Measurements from ENCODE around the gene ERBB3.
"Not testable (repeated sequence)": the region's sequence is repeated elsewhere in the genome, so short reads cannot be mapped to it uniquely, and the experiment has no call there.

Gene ERBB3

DNA sequence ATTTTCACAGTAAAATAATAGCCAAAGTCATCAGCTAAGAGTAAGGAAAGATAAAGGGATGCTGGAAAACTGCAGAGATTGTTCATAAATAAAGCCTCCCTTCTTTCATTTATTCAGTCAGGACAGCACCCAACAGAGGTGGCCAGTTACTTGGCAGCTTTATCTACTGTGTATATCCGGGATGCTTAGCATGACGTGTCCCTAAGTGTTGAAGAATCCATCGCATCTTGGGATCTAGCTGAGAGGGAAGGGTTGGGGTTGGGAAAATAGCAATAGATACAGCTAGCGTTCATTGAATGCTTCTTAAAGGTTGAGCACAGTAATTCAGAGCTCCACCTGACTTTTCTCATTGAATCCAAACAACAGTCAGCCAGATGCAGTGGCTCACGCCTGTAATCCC, 5.6 kb upstream of the ERBB3 start (continued):
- TF ChIP-seq ZNF449 (tag by site-specific recombination; IDR thresholded peaks at IDR 0.05) (no peak), ZNF148 (tag by site-specific recombination; IDR thresholded peaks at IDR 0.05; ENCODE audit: borderline replicate concordance) (no peak), SP7 (tag by site-specific recombination; IDR thresholded peaks at IDR 0.05) (no peak), PRDM1 (tag by site-specific recombination; IDR thresholded peaks at IDR 0.05) (no peak), ZNF654 (tag by site-specific recombination; IDR thresholded peaks at IDR 0.05; ENCODE audit: low read depth) (no peak)
- TF ChIP-seq, protein P1, sequence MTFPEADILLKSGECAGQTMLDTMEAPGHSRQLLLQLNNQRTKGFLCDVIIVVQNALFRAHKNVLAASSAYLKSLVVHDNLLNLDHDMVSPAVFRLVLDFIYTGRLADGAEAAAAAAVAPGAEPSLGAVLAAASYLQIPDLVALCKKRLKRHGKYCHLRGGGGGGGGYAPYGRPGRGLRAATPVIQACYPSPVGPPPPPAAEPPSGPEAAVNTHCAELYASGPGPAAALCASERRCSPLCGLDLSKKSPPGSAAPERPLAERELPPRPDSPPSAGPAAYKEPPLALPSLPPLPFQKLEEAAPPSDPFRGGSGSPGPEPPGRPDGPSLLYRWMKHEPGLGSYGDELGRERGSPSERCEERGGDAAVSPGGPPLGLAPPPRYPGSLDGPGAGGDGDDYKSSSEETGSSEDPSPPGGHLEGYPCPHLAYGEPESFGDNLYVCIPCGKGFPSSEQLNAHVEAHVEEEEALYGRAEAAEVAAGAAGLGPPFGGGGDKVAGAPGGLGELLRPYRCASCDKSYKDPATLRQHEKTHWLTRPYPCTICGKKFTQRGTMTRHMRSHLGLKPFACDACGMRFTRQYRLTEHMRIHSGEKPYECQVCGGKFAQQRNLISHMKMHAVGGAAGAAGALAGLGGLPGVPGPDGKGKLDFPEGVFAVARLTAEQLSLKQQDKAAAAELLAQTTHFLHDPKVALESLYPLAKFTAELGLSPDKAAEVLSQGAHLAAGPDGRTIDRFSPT (tag by site-specific recombination; IDR thresholded peaks at IDR 0.05): no peak

GRCh38 chr12:56077966-56078365, 2.0 kb upstream of the ERBB3 start:
- H3K4me3 ChIP-seq (ENCODE audit: low read depth, low read length); H3K27ac ChIP-seq (ENCODE audit: extremely low read depth, low read depth, low read length); H3K36me3 ChIP-seq (ENCODE audit: control insufficient read depth in 2 of 2, insufficient read depth in 1 of 2, low read length in 2 of 2); H3K4me1 ChIP-seq (ENCODE audit: control insufficient read depth, insufficient read depth, low read length); H3K9me3 ChIP-seq (ENCODE audit: control insufficient read depth, insufficient read depth, low read depth, low read length): not testable (repeated sequence)
- CTCF ChIA-PET: interaction anchor here (0.6 to 1.4 kb wide), 3 partner anchors 13 to 25 kb away, joined by 4 to 5 read pairs (median 5); no protein-coding TSS in a partner anchor
- POLR2A ChIA-PET: interaction anchor here (0.6 to 4.6 kb wide), 4 partner anchors 26 to 1233 kb away, joined by 3 to 54 read pairs (median 14); partner anchors contain the start of genes PA2G4, RPL41 and ZC3H10

DNA sequence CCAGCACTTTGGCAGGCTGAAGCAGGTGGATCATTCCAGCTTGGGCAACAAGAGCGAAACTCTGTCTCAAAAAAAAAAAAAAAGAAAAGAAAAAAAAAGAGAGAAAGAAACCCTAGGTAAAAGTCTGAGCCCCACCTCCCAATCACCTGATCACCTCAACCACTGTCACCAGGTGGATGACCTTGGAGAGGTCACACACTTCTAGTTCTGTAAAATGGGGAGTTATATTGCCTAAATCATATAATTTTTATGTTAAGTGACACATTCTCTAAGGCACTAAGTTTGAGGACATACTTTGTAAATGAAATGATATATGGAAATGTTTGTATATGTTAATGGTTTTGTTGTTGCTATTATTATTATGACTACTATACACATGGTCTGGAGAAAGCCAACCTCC, 1.5 kb upstream of the ERBB3 start:
- H3K36me3 ChIP-seq (ENCODE audit: control insufficient read depth in 2 of 2, insufficient read depth in 1 of 2, low read length in 2 of 2): no peaks in the 10 kb centered on the region
- no peak overlapping the region for H3K27ac ChIP-seq (ENCODE audit: extremely low read depth, low read depth, low read length)
- CTCF ChIA-PET: interaction anchor here (0.6 to 3.3 kb wide), 7 partner anchors 12 to 1642 kb away, joined by 3 to 26 read pairs (median 5); partner anchors contain the start of gene PA2G4
- POLR2A ChIA-PET: interaction anchor here (0.6 to 4.6 kb wide), 8 partner anchors 9 to 334 kb away, joined by 3 to 54 read pairs (median 4); partner anchors contain the start of genes PA2G4, RPL41 and ZC3H10
- H3K4me1 ChIP-seq (ENCODE audit: control insufficient read depth, insufficient read depth, low read length): no peaks in the 10 kb centered on the region; the same call in 1 of the 2 replicates
- H3K4me3 ChIP-seq (ENCODE audit: low read depth, low read length): no peak overlapping the region
- H3K9me3 ChIP-seq (ENCODE audit: control insufficient read depth, insufficient read depth, low read depth, low read length): no peaks in the 10 kb centered on the region
- TF ChIP-seq, protein P2, sequence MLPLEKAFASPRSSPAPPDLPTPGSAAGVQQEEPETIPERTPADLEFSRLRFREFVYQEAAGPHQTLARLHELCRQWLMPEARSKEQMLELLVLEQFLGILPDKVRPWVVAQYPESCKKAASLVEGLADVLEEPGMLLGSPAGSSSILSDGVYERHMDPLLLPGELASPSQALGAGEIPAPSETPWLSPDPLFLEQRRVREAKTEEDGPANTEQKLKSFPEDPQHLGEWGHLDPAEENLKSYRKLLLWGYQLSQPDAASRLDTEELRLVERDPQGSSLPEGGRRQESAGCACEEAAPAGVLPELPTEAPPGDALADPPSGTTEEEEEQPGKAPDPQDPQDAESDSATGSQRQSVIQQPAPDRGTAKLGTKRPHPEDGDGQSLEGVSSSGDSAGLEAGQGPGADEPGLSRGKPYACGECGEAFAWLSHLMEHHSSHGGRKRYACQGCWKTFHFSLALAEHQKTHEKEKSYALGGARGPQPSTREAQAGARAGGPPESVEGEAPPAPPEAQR (tag by site-specific recombination; IDR thresholded peaks at IDR 0.05): no peak
- no peak for TF ChIP-seq ZNF354C (tag by site-specific recombination; IDR thresholded peaks at IDR 0.05; ENCODE audit: borderline replicate concordance, low read depth)
- TF ChIP-seq ZNF175 (tag by site-specific recombination; IDR thresholded peaks at IDR 0.05): no peak
- TF ChIP-seq, protein P3, sequence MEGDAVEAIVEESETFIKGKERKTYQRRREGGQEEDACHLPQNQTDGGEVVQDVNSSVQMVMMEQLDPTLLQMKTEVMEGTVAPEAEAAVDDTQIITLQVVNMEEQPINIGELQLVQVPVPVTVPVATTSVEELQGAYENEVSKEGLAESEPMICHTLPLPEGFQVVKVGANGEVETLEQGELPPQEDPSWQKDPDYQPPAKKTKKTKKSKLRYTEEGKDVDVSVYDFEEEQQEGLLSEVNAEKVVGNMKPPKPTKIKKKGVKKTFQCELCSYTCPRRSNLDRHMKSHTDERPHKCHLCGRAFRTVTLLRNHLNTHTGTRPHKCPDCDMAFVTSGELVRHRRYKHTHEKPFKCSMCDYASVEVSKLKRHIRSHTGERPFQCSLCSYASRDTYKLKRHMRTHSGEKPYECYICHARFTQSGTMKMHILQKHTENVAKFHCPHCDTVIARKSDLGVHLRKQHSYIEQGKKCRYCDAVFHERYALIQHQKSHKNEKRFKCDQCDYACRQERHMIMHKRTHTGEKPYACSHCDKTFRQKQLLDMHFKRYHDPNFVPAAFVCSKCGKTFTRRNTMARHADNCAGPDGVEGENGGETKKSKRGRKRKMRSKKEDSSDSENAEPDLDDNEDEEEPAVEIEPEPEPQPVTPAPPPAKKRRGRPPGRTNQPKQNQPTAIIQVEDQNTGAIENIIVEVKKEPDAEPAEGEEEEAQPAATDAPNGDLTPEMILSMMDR (tag by site-specific recombination; IDR thresholded peaks at IDR 0.05): no peak
- no peak for TF ChIP-seq ZNF202 (tag by site-specific recombination; IDR thresholded peaks at IDR 0.05; ENCODE audit: borderline replicate concordance)
- TF ChIP-seq MYNN (tag by site-specific recombination; IDR thresholded peaks at IDR 0.05; ENCODE audit: borderline replicate concordance): no peak
- TF ChIP-seq ZNF701 (tag by site-specific recombination; IDR thresholded peaks at IDR 0.05): no peak
- no peak for TF ChIP-seq ZNF621 (tag by site-specific recombination; IDR thresholded peaks at IDR 0.05)
- no peak for TF ChIP-seq ZNF302 (tag by site-specific recombination; IDR thresholded peaks at IDR 0.05; ENCODE audit: low read depth)
- TF ChIP-seq ZNF23 (tag by site-specific recombination; IDR thresholded peaks at IDR 0.05; ENCODE audit: borderline replicate concordance): no peak
- no peak for TF ChIP-seq RBAK (tag by site-specific recombination; IDR thresholded peaks at IDR 0.05)
- TF ChIP-seq KLF7 (tag by site-specific recombination; IDR thresholded peaks at IDR 0.05; ENCODE audit: borderline replicate concordance): no peak
- TF ChIP-seq ZNF571 (tag by site-specific recombination; IDR thresholded peaks at IDR 0.05): no peak
- TF ChIP-seq ZNF510 (tag by site-specific recombination; IDR thresholded peaks at IDR 0.05; ENCODE audit: insufficient replicate concordance): no peak
- TF ChIP-seq SCRT2 (tag by site-specific recombination; IDR thresholded peaks at IDR 0.05): no peak
- no peak for TF ChIP-seq KLF16 (tag by site-specific recombination; IDR thresholded peaks at IDR 0.05)
- no peak for TF ChIP-seq EGR2 (tag by site-specific recombination; IDR thresholded peaks at IDR 0.05; ENCODE audit: low read depth)
- no peak for TF ChIP-seq ZNF426 (tag by site-specific recombination; IDR thresholded peaks at IDR 0.05)

Measured in HEK293 (cell line).